Activated CD4-positive, CD25-positive, alpha-beta regulatory T cell treated with anti-CD3 and anti-CD28 coated beads, Interleukin-2, amount 50 U/mL, for 16 hours (primary cell): ENCODE measurements around the gene RPS21.
"Not testable (repeated sequence)": the region's sequence is repeated elsewhere in the genome, so short reads cannot be mapped to it uniquely, and the experiment has no call there.

Experiments used
- DNase-seq: peaks from one replicate; pipeline ENCODE4 v3.0.0-alpha.2; 2020; ENCODE audit warnings: low read depth, low spot score

Gene RPS21

GRCh38 chr20:62425281-62426058, 38.6 kb downstream of the RPS21 start:
- DNase-seq, result no peak

- DNase-seq, result not testable (repeated sequence)
These were observed 39.1 kb downstream of the RPS21 start for GRCh38 chr20:62426059-62426348.

- no peak for DNase-seq
These were observed 39.8 kb downstream of the RPS21 start for GRCh38 chr20:62426699-62427131.

GRCh38 chr20:62427172-62428001, 40.5 kb downstream of the RPS21 start, which contains the start of gene RBBP8NL:
Gene RBBP8NL, minus strand, starts transcription at chr20:62427539. Its CDS starts 7,892 bp downstream, at chr20:62419647.
- DNase-seq, result no peak

GRCh38 chr20:62428002-62428372, 41.1 kb downstream of the RPS21 start:
- no peak for DNase-seq

GRCh38 chr20:62428396-62429295, 41.7 kb downstream of the RPS21 start:
- no peak for DNase-seq

GRCh38 chr20:62429455-62430310, 42.8 kb downstream of the RPS21 start:
- no peak for DNase-seq

- no peak for DNase-seq
These were observed 43.5 kb downstream of the RPS21 start for GRCh38 chr20:62430311-62430853.

GRCh38 chr20:62430866-62431447, 44.1 kb downstream of the RPS21 start:
- DNase-seq, result no peak

GRCh38 chr20:62433658-62434497, 47.0 kb downstream of the RPS21 start:
- no peak for DNase-seq

- DNase-seq, result no peak
These were observed 49.8 kb downstream of the RPS21 start for GRCh38 chr20:62436692-62437091.

GRCh38 chr20:62437496-62437895, 50.6 kb downstream of the RPS21 start:
- no peak for DNase-seq

GRCh38 chr20:62437927-62438326, 51.0 kb downstream of the RPS21 start:
- no peak for DNase-seq
